Measurements from ENCODE around the gene NAB2.

NAB2 gene

DNA sequence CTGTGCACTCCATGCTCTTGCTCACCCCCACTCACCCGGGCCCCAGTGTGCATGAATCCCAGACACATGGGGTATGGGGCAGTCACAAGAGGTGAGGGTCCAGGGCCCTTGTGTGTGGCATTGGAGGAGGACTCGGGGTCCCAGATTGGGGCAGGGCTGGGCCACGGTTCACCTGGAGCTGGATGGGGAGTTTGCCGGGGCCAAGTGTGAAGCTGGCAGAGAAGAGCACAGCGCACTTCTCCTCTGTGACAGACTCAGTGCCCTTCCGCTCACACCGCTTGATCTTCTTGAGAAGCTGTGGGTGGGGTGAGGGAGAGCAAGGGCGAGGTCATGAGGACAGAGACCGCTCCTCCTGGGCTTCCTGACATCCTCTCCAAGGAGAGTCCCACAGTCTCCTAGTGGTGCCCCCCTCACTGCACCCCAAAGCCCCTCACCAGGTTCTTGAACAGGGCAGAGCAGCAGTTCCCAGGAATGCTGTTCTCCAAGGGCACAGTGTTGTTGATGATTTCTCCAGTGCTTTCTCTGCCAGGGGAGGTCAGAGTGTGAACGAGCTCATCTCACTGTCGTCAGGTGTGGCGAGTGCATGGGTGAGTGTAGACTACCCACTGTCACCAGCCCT, 15.5 kb downstream of the NAB2 start:
- TF ChIP-seq POLR2AphosphoS5 (IDR thresholded peaks at IDR 0.05; ENCODE audit: low read depth, low read length) (no peak), TAF1 (IDR thresholded peaks at IDR 0.05; ENCODE audit: borderline replicate concordance, insufficient read depth, low read length) (no peak), FOXP2 (optimal IDR thresholded peaks at IDR 0.05; ENCODE audit: borderline replicate concordance, extremely low read depth, extremely low read length, insufficient read depth) (no peak), SIN3A (IDR thresholded peaks at IDR 0.05; ENCODE audit: borderline replicate concordance, insufficient read depth, low read length) (no peak)
- TF ChIP-seq, protein P1, sequence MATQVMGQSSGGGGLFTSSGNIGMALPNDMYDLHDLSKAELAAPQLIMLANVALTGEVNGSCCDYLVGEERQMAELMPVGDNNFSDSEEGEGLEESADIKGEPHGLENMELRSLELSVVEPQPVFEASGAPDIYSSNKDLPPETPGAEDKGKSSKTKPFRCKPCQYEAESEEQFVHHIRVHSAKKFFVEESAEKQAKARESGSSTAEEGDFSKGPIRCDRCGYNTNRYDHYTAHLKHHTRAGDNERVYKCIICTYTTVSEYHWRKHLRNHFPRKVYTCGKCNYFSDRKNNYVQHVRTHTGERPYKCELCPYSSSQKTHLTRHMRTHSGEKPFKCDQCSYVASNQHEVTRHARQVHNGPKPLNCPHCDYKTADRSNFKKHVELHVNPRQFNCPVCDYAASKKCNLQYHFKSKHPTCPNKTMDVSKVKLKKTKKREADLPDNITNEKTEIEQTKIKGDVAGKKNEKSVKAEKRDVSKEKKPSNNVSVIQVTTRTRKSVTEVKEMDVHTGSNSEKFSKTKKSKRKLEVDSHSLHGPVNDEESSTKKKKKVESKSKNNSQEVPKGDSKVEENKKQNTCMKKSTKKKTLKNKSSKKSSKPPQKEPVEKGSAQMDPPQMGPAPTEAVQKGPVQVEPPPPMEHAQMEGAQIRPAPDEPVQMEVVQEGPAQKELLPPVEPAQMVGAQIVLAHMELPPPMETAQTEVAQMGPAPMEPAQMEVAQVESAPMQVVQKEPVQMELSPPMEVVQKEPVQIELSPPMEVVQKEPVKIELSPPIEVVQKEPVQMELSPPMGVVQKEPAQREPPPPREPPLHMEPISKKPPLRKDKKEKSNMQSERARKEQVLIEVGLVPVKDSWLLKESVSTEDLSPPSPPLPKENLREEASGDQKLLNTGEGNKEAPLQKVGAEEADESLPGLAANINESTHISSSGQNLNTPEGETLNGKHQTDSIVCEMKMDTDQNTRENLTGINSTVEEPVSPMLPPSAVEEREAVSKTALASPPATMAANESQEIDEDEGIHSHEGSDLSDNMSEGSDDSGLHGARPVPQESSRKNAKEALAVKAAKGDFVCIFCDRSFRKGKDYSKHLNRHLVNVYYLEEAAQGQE (IDR thresholded peaks at IDR 0.05; ENCODE audit: insufficient read depth in 1 of 2, low read depth in 2 of 2, low read length in 2 of 2) = no peak

DNA sequence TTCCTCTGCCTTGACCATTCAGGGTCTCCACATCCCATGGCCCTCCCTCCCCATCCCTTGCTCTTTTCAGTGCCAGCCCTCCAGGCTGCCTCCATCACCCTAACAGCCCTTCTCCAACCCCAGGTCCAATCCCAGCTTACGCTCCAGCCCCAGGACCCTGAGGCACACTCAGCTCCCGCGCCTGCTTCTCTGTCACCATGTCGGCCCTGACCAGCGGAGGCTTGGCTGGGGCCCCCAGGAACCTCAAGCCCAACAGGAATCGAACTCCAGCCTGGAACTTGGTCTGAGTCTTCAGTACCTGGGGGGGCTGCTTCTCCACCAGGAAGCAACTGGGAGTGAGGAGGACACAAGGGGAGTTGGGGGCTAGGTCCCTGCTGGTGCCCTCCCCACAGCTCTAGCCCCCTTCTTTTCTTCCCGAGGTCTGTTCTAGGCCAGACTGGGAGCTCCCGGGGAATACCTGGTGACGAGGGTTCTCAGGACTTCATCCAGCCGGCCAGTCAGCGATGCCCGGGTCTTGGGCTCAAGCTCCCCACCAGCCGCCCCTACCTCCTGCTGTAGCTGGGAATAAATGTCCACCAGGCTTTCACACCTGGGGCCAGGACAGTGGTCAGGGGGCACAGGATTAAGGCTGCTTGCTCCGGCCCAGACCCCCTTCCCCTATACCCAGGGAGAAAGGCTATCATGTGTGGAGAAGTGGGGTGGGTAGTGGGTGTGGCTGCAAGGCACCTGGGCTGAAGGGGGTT, 16.3 kb downstream of the NAB2 start:
- TF ChIP-seq, protein P1 (IDR thresholded peaks at IDR 0.05; ENCODE audit: insufficient read depth in 1 of 2, low read depth in 2 of 2, low read length in 2 of 2) = no peak
- TF ChIP-seq SIN3A (IDR thresholded peaks at IDR 0.05; ENCODE audit: borderline replicate concordance, insufficient read depth, low read length) = no peak
- no peak for TF ChIP-seq TAF1 (IDR thresholded peaks at IDR 0.05; ENCODE audit: borderline replicate concordance, insufficient read depth, low read length)
- no peak for TF ChIP-seq POLR2AphosphoS5 (IDR thresholded peaks at IDR 0.05; ENCODE audit: low read depth, low read length)
- no peak for TF ChIP-seq FOXP2 (optimal IDR thresholded peaks at IDR 0.05; ENCODE audit: borderline replicate concordance, extremely low read depth, extremely low read length, insufficient read depth)

DNA sequence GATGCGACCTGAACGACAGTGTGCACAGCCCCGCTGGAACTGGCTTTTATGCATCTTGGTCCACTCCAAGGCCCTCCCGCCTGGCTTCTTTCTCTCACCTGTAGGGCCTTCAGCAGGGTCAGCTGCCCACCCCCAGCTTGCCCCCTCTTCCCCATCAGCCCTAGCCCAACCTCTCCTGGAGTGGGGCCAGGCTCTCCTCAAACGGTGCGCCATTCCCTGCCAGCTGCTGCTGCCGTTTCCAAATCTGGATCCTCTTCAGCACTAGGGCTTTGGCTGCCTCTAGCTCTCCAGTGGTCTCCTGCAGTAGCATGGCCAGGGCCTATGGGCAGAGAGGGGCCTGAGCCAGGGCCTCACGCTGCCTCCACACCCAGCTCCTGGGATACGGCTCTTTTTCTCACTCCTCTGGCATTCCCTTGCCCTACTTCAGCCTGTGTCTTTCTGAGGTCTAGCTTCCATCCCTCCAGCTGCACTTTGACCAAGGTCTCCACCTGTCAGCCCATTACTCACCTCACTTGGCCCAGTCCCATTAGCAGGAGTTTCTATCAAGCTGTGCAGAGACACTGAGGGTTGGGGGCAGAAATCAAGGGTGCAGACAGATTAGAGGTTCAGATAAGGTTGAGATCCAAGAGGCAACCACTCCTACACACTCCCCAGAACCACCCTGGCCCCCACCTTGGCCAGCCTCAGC, 17.3 kb downstream of the NAB2 start:
- TF ChIP-seq, protein P1 (IDR thresholded peaks at IDR 0.05; ENCODE audit: insufficient read depth in 1 of 2, low read depth in 2 of 2, low read length in 2 of 2) = no peak
- TF ChIP-seq SIN3A (IDR thresholded peaks at IDR 0.05; ENCODE audit: borderline replicate concordance, insufficient read depth, low read length) (no peak), FOXP2 (optimal IDR thresholded peaks at IDR 0.05; ENCODE audit: borderline replicate concordance, extremely low read depth, extremely low read length, insufficient read depth) (no peak)

DNA sequence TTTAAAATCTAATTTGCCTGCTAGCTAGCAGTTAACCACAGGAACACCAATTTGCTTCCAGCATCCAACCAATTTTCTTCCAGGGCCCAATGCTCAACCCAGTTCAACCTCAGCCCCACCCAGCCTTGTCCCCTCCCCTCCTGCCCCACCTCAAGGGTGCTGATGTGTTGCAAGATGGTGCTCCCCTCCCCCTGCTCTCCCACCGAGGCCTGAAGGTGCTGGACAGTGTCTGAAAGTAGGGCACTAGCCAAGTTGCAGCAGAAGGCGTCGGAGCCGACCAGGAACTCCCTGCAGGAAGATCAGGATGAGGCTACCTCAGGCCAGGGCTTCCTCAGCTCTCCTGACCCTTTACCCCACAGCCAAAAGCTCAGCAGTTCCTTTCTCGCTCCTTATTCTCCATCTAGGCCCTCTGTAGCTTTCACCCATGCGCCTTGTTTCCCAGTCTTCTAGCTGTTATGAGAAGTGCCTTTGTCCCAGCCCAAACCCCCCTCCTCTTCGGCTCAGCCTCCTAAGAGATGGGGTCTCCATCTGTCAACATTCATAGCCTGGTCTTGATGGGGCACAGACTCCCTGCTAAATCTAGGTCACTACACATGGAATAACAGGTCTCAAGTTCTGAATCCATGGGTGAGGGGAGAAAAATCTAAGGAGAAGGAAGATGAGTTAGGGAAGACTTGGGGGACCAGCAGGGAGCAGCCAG, 18.7 kb downstream of the NAB2 start:
- TF ChIP-seq, protein P1 (IDR thresholded peaks at IDR 0.05; ENCODE audit: insufficient read depth in 1 of 2, low read depth in 2 of 2, low read length in 2 of 2) = no peak
- TF ChIP-seq TAF1 (IDR thresholded peaks at IDR 0.05; ENCODE audit: borderline replicate concordance, insufficient read depth, low read length) = no peak
- no peak for TF ChIP-seq FOXP2 (optimal IDR thresholded peaks at IDR 0.05; ENCODE audit: borderline replicate concordance, extremely low read depth, extremely low read length, insufficient read depth)
- no peak for TF ChIP-seq POLR2AphosphoS5 (IDR thresholded peaks at IDR 0.05; ENCODE audit: low read depth, low read length)
- TF ChIP-seq SIN3A (IDR thresholded peaks at IDR 0.05; ENCODE audit: borderline replicate concordance, insufficient read depth, low read length) = no peak
